Upper lobe of left lung (tissue), 4 donors: Measurements from ENCODE around the gene EGFLAM.

ENCODE experiments used
- CTCF ChIP-seq, 6 experiments: fragments of 450-650 bp in 4 of 6; fragments of 200-600 bp in 2 of 6; sonication (generic) in 2 of 6; IDR thresholded peaks; one replicate each; pipeline ENCODE4 v1.5.1; 2016 to 2019; ENCODE audit warnings: antibody characterized with exemption in 6 of 6
- EP300 ChIP-seq, 4 donors: sonication (generic); formaldehyde crosslinking; IDR thresholded peaks; one replicate each; pipeline ENCODE4 v1.5.1; 2017; ENCODE audit warnings: antibody characterized with exemption in 4 of 4, control low read depth in 2 of 4
- POLR2A ChIP-seq, 4 donors: fragments of 450-650 bp; IDR thresholded peaks; one replicate each; pipeline ENCODE4 v1.5.1; 2016 to 2017; ENCODE audit warnings: antibody characterized with exemption in 4 of 4, mild to moderate bottlenecking in 2 of 4
- POLR2AphosphoS5 ChIP-seq, 2 donors: sonication (generic); formaldehyde crosslinking; IDR thresholded peaks; one replicate each; pipeline ENCODE4 v1.5.1; 2017; ENCODE audit warnings: antibody characterized with exemption in 2 of 2

- TF ChIP-seq CTCF (IDR thresholded peaks at IDR 0.05) (no peak), POLR2AphosphoS5 (IDR thresholded peaks at IDR 0.05) (no peak), POLR2A (IDR thresholded peaks at IDR 0.05) (no peak), EP300 (IDR thresholded peaks at IDR 0.05) (no peak)
Measured at GRCh38 chr5:38443390-38443789, 185.0 kb downstream of the EGFLAM start.
